Fibroblast of the aortic adventitia (primary cell): ENCODE measurements around the gene INPP5D. TPM values are rescaled to one million over a fixed set of nuclear protein-coding genes. Genes with fewer than 3 reads are reported as not detected.

Experiments
- DNase-seq: peaks from one replicate; pipeline ENCODE4 v3.0.0-alpha.2; 2010; ENCODE audit warnings: low read depth
- H3K4me3 ChIP-seq: 2 replicates; pipeline ENCODE4 v1.5.1; 2011; ENCODE audit warnings: low read depth, mild to moderate bottlenecking, control low read depth, low read length, moderate library complexity
- CTCF ChIP-seq: IDR thresholded peaks from 2 replicates; pipeline ENCODE4 v1.5.1; 2011; ENCODE audit warnings: mild to moderate bottlenecking, low read length, control low read depth, inconsistent platforms; ENCODE audit not compliant: insufficient read depth
- total RNA-seq: library from RNA; depleted of rRNA; stranded (reverse); fragments of >200 nt; gene quantifications from 2 replicates; pipeline ENCODE4 v1.2.3, GENCODE V29; 2012; ENCODE audit warnings: low replicate concordance

INPP5D gene
- total RNA-seq, 1 donor, result 0.54 TPM

DNA sequence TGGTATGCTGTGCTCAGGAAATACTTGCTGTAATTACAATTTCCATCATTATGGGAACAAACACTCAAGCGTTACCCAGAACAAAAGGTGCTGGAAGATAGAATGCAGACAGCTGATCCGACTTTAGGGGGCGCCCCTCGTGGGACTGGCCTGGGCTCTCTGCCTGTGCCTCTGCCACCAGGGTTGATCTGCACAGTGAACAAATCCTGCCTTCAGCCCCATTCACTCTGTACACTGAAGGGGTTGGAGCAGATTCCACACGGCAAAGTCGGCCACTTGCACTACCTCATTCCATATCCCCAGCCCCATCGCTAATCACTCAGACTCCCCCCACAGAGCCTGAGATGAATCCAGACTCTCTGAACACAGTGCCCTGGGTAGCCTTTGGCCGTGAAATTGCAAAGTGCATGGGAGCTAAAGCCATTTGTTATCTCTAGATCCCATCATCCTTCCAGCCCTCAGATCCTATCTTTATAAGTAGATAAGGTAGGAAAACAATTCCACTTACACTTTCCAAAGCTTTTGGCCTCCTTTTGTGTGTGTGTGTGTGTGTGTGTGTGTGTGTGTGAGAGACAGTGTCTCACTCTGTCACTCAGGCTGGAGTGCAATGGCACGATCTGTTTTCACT lies 69.3 kb downstream of the INPP5D start:
- no peak for DNase-seq
- TF ChIP-seq CTCF, result no peak
- no peak overlapping the region for H3K4me3 ChIP-seq

GRCh38 chr2:233130024-233130423 lies 69.9 kb downstream of the INPP5D start:
- no peak overlapping the region for H3K4me3 ChIP-seq
- no peak for DNase-seq
- no peak for TF ChIP-seq CTCF

DNA sequence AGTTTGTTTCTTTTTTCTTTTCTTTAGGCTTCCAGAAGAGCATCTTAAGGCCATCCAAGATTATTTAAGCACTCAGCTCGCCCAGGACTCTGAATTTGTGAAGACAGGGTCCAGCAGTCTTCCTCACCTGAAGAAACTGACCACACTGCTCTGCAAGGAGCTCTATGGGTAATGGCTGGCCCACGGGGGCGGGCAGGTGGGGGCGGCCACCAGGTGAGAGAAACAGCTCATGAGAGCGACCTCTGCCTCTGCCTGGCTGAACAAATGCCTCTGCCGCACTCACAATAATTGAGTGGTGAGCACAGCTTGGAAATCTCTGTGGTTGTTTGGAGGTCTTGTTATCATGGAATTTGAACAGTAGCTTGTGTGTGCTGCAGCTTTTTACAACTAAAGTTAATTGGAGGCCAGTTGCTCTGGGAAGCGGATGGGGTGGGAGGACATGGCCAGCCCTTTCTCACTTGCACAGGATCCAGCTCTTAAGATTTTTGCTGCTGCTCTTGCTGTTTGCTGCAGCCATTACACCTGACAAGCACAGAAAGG lies 70.4 kb downstream of the INPP5D start:
- H3K4me3 ChIP-seq, result no peak overlapping the region
- no peak for DNase-seq
- TF ChIP-seq CTCF, result no peak

DNA sequence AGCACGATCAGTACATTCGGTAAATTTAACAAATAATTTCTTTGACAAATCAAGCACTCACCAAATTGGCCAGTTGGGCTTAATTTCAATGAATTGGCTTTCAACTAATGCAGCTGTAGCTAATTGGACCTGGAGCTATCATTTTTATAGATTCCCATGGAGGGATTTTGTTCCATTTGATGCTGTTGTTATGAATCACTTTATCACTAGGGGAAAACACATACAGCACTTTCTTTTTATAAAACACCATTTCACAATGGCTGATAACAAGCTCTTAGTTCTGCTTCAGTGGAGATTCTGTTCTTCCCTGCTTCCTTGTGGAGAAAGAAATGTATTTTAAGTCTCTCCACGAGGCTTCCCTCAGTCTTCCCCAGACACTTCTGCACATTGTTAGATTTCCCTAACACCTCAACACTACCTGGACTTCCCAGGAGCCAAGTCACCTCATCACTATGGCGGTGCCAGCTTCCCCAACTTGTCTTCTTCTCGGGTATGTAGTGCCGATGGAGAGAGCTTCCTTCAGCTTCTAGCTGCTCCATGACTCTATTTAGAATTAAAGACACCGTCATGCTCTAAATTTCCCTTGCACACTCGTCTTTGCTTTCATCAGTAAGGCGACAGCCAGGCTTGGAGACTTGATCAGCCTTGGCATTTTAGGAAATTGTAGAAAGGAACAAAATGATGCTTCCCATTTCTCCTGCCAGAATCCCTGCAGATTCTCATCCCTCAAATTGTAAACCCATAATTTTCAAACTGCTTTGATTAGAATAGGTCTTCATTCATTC lies 72.0 kb downstream of the INPP5D start:
- no peak overlapping the region for H3K4me3 ChIP-seq
- no peak for TF ChIP-seq CTCF
- DNase-seq, result peak; percentile 5

GRCh38 chr2:233133239-233133638 lies 73.1 kb downstream of the INPP5D start:
- no peak overlapping the region for H3K4me3 ChIP-seq
- TF ChIP-seq CTCF, result no peak
- DNase-seq, result no peak

DNA sequence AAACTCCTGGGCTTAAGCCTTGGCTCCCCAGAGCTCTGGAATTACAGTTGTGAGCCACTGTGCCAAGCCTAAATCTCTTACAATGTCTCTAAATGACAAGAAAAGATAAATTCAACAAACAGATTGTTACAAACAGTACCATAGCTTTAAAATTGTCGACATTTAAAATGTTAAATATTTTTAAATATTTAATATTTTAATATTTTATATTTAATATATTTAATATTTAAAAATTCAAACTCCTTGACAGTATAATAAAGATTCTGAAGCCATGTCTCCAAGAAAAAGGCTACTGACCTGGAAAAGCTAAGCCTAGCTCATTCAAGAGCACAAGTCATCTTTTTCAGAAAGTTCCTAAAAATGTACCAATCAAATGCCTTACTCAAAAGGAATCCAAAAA lies 75.3 kb downstream of the INPP5D start:
- DNase-seq, result no peak
- TF ChIP-seq CTCF, result no peak
- no peak overlapping the region for H3K4me3 ChIP-seq
